Mucosa of stomach (tissue), 1 donor: ENCODE measurements around the gene STK32A.
"Not testable (repeated sequence)": the region's sequence is repeated elsewhere in the genome, so short reads cannot be mapped to it uniquely, and the experiment has no call there.

Experiments used
- H3K27me3 ChIP-seq: one replicate; pipeline ENCODE4 v1.7.0; 2013; ENCODE audit warnings: mild to moderate bottlenecking, low read length; ENCODE audit not compliant: control insufficient read depth, insufficient read depth
- H3K36me3 ChIP-seq: one replicate; pipeline ENCODE4 v1.7.0; 2013; ENCODE audit warnings: low read length; ENCODE audit not compliant: control insufficient read depth, insufficient read depth
- H3K4me1 ChIP-seq: one replicate; pipeline ENCODE4 v1.7.0; 2013; ENCODE audit warnings: mild to moderate bottlenecking, low read length; ENCODE audit not compliant: control insufficient read depth, insufficient read depth
- H3K4me3 ChIP-seq: one replicate; pipeline ENCODE4 v1.7.0; 2013; ENCODE audit warnings: low read length
- H3K9ac ChIP-seq: one replicate; pipeline ENCODE4 v1.7.0; 2013; ENCODE audit warnings: mild to moderate bottlenecking, low read length, moderate library complexity
- H3K9me3 ChIP-seq: one replicate; pipeline ENCODE4 v1.7.0; 2013; ENCODE audit warnings: mild to moderate bottlenecking, low read length, moderate library complexity; ENCODE audit not compliant: control insufficient read depth
- donor health status: Pancreatic carcinoma.

STK32A gene

GRCh38 chr5:147359581-147359980 is 124.8 kb downstream of the STK32A start:
- Histone ChIP-seq H3K27me3 (no peaks in the 10 kb centered on the region), H3K9me3 (no peaks in the 10 kb centered on the region), H3K36me3 (no peaks in the 10 kb centered on the region), H3K9ac (no peak overlapping the region), H3K4me3 (no peak overlapping the region), H3K4me1 (peaks cover 8% of the 10 kb centered on the region)

- Histone ChIP-seq H3K9ac (no peak overlapping the region), H3K27me3 (no peaks in the 10 kb centered on the region), H3K9me3 (no peaks in the 10 kb centered on the region)
Measured at GRCh38 chr5:147360816-147361215, 126.0 kb downstream of the STK32A start.

GRCh38 chr5:147361441-147362175 is 126.8 kb downstream of the STK32A start:
- H3K27me3 ChIP-seq: no peaks in the 10 kb centered on the region
- no peaks in the 10 kb centered on the region for H3K36me3 ChIP-seq
- H3K4me1 ChIP-seq: peaks cover 8% of the 10 kb centered on the region
- no peaks in the 10 kb centered on the region for H3K9me3 ChIP-seq
- H3K9ac ChIP-seq: no peak overlapping the region
- no peak overlapping the region for H3K4me3 ChIP-seq

More at GRCh38 chr5:147360816-147361215, 126.0 kb downstream of the STK32A start:
- no peaks in the 10 kb centered on the region for H3K36me3 ChIP-seq
- H3K4me3 ChIP-seq: no peak overlapping the region
- peaks cover 8% of the 10 kb centered on the region for H3K4me1 ChIP-seq

- not testable (repeated sequence) for H3K4me1 ChIP-seq, H3K9ac ChIP-seq, H3K36me3 ChIP-seq, H3K27me3 ChIP-seq, H3K9me3 ChIP-seq, H3K4me3 ChIP-seq
Measured at GRCh38 chr5:147367381-147367780, 132.6 kb downstream of the STK32A start.

GRCh38 chr5:147369742-147370374 is 135.0 kb downstream of the STK32A start:
- Histone ChIP-seq H3K4me3 (no peak overlapping the region), H3K36me3 (no peaks in the 10 kb centered on the region), H3K9ac (no peak overlapping the region), H3K27me3 (no peaks in the 10 kb centered on the region), H3K9me3 (no peaks in the 10 kb centered on the region), H3K4me1 (no peaks in the 10 kb centered on the region)

GRCh38 chr5:147371290-147371689 is 136.5 kb downstream of the STK32A start:
- Histone ChIP-seq H3K36me3 (no peaks in the 10 kb centered on the region), H3K4me3 (no peak overlapping the region), H3K4me1 (no peaks in the 10 kb centered on the region), H3K9ac (no peak overlapping the region), H3K27me3 (no peaks in the 10 kb centered on the region), H3K9me3 (no peaks in the 10 kb centered on the region)

GRCh38 chr5:147372191-147372590 is 137.4 kb downstream of the STK32A start:
- Histone ChIP-seq H3K9me3 (no peaks in the 10 kb centered on the region), H3K4me1 (no peaks in the 10 kb centered on the region), H3K36me3 (no peaks in the 10 kb centered on the region), H3K27me3 (no peaks in the 10 kb centered on the region), H3K9ac (no peak overlapping the region), H3K4me3 (no peak overlapping the region)

- no peak overlapping the region for H3K9ac ChIP-seq
- no peaks in the 10 kb centered on the region for H3K36me3 ChIP-seq
- no peaks in the 10 kb centered on the region for H3K9me3 ChIP-seq
- no peaks in the 10 kb centered on the region for H3K27me3 ChIP-seq
- no peak overlapping the region for H3K4me3 ChIP-seq
- no peaks in the 10 kb centered on the region for H3K4me1 ChIP-seq
Measured at GRCh38 chr5:147373328-147373727, 138.5 kb downstream of the STK32A start.

- Histone ChIP-seq H3K4me1 (no peaks in the 10 kb centered on the region), H3K9ac (no peak overlapping the region), H3K4me3 (no peak overlapping the region), H3K27me3 (no peaks in the 10 kb centered on the region), H3K36me3 (no peaks in the 10 kb centered on the region), H3K9me3 (no peaks in the 10 kb centered on the region)
Measured at GRCh38 chr5:147375151-147375550, 140.3 kb downstream of the STK32A start.

- Histone ChIP-seq H3K36me3 (no peaks in the 10 kb centered on the region), H3K4me1 (no peaks in the 10 kb centered on the region), H3K27me3 (no peaks in the 10 kb centered on the region), H3K4me3 (no peak overlapping the region), H3K9ac (no peak overlapping the region), H3K9me3 (no peaks in the 10 kb centered on the region)
Measured at GRCh38 chr5:147377682-147378081, 142.9 kb downstream of the STK32A start.

GRCh38 chr5:147381555-147381954 is 146.7 kb downstream of the STK32A start:
- Histone ChIP-seq H3K4me3 (no peak overlapping the region), H3K27me3 (no peaks in the 10 kb centered on the region), H3K9ac (no peak overlapping the region), H3K36me3 (no peaks in the 10 kb centered on the region), H3K4me1 (no peaks in the 10 kb centered on the region), H3K9me3 (no peaks in the 10 kb centered on the region)

- Histone ChIP-seq H3K9me3 (no peaks in the 10 kb centered on the region), H3K9ac (no peak overlapping the region), H3K36me3 (no peaks in the 10 kb centered on the region), H3K4me3 (no peak overlapping the region), H3K4me1 (no peaks in the 10 kb centered on the region), H3K27me3 (no peaks in the 10 kb centered on the region)
Measured at GRCh38 chr5:147382776-147383175, 147.9 kb downstream of the STK32A start.
